PC-3 (cell line): ENCODE data around the gene AQP3.

Experiments used
- EZH2 ChIP-seq: fragments of 300-600 bp; sonication (generic); IDR thresholded peaks from one replicate; pipeline ENCODE4 v1.6.1; 2017; ENCODE audit warnings: antibody characterized with exemption, mild to moderate bottlenecking, low read length; ENCODE audit not compliant: unreplicated experiment
- TF ChIP-seq, protein P1 (sequence below): fragments of 300-600 bp; sonication (generic); conservative IDR thresholded peaks from 2 replicates; pipeline ENCODE4 v1.5.1; 2017; ENCODE audit warnings: antibody characterized with exemption, low read depth, mild to moderate bottlenecking, low read length

DNA sequence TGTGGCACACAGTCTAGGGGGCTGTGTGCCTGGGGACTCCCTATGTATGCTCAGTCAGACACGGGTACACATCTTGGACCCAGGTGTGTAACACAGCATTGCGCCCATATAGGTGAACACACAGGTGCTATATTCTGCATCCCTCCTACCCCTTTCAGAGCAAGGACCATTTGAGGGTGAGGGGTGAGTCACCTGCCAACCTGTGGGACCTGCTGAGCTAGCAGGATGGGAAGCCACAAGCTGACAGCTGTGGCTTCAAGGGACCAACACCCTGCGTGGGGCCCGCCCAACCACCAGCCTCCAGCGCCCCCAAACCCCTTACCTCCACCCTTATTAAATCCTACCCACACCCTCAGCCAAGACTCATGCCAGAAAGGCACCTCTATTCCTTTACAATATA lies 30.4 kb downstream of the AQP3 start:
- TF ChIP-seq, protein P1, sequence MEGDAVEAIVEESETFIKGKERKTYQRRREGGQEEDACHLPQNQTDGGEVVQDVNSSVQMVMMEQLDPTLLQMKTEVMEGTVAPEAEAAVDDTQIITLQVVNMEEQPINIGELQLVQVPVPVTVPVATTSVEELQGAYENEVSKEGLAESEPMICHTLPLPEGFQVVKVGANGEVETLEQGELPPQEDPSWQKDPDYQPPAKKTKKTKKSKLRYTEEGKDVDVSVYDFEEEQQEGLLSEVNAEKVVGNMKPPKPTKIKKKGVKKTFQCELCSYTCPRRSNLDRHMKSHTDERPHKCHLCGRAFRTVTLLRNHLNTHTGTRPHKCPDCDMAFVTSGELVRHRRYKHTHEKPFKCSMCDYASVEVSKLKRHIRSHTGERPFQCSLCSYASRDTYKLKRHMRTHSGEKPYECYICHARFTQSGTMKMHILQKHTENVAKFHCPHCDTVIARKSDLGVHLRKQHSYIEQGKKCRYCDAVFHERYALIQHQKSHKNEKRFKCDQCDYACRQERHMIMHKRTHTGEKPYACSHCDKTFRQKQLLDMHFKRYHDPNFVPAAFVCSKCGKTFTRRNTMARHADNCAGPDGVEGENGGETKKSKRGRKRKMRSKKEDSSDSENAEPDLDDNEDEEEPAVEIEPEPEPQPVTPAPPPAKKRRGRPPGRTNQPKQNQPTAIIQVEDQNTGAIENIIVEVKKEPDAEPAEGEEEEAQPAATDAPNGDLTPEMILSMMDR = no peak
- no peak for TF ChIP-seq EZH2
